BE2C (cell line): ENCODE measurements around the gene PLXNC1.

ENCODE experiments used
- DNase-seq: peaks from one replicate; pipeline ENCODE4 v3.0.0-alpha.2; 2020
- H3K27me3 ChIP-seq: fragments of 250-450 bp; sonication (Bioruptor Pico); 2 replicates; pipeline ENCODE4 v1.5.1; 2020; ENCODE audit warnings: mild to moderate bottlenecking
- H3K36me3 ChIP-seq: fragments of 250-450 bp; sonication (Bioruptor Pico); 2 replicates; pipeline ENCODE4 v1.5.1; 2020; ENCODE audit warnings: mild to moderate bottlenecking
- H3K4me1 ChIP-seq: fragments of 250-450 bp; sonication (Bioruptor Pico); 2 replicates; pipeline ENCODE4 v1.5.1; 2020
- H3K4me3 ChIP-seq: 2 replicates; pipeline ENCODE4 v1.5.1; 2011; ENCODE audit warnings: low read depth, low read length
- H3K9me3 ChIP-seq: fragments of 250-450 bp; sonication (Bioruptor Pico); 2 replicates; pipeline ENCODE4 v1.5.1; 2020
- TF ChIP-seq, protein P1 (sequence below): IDR thresholded peaks from 2 replicates; pipeline ENCODE4 v1.5.1; 2012; ENCODE audit warnings: mild to moderate bottlenecking, low read depth, low read length

The PLXNC1 gene

DNA sequence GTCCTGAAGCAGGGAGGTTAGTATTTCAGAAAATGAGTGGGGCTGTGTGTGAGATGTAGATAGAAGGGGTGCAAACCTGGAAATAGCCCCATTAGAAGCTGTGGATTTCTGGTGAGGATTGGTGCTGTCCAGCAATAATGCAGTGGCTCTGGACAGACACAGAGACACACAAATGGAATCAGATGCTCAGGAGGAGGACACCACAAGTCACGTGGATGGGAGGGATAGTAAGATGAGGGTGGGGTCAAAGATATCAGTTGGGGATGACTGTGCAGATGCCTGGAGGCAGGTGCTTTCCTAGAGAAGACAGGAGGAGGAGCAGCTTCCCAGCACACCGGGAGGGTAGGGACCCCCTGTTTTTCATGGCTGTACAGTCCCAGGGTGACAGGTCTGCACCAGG lies 136.5 kb downstream of the PLXNC1 start:
- H3K4me3 ChIP-seq, result no peak overlapping the region
- peaks cover 28% of the 10 kb centered on the region for H3K4me1 ChIP-seq
- TF ChIP-seq, protein P1, sequence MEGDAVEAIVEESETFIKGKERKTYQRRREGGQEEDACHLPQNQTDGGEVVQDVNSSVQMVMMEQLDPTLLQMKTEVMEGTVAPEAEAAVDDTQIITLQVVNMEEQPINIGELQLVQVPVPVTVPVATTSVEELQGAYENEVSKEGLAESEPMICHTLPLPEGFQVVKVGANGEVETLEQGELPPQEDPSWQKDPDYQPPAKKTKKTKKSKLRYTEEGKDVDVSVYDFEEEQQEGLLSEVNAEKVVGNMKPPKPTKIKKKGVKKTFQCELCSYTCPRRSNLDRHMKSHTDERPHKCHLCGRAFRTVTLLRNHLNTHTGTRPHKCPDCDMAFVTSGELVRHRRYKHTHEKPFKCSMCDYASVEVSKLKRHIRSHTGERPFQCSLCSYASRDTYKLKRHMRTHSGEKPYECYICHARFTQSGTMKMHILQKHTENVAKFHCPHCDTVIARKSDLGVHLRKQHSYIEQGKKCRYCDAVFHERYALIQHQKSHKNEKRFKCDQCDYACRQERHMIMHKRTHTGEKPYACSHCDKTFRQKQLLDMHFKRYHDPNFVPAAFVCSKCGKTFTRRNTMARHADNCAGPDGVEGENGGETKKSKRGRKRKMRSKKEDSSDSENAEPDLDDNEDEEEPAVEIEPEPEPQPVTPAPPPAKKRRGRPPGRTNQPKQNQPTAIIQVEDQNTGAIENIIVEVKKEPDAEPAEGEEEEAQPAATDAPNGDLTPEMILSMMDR, result no peak
- H3K27me3 ChIP-seq, result no peaks in the 10 kb centered on the region
- H3K36me3 ChIP-seq, result no peaks in the 10 kb centered on the region
- DNase-seq, result no peak
- no peaks in the 10 kb centered on the region for H3K9me3 ChIP-seq

DNA sequence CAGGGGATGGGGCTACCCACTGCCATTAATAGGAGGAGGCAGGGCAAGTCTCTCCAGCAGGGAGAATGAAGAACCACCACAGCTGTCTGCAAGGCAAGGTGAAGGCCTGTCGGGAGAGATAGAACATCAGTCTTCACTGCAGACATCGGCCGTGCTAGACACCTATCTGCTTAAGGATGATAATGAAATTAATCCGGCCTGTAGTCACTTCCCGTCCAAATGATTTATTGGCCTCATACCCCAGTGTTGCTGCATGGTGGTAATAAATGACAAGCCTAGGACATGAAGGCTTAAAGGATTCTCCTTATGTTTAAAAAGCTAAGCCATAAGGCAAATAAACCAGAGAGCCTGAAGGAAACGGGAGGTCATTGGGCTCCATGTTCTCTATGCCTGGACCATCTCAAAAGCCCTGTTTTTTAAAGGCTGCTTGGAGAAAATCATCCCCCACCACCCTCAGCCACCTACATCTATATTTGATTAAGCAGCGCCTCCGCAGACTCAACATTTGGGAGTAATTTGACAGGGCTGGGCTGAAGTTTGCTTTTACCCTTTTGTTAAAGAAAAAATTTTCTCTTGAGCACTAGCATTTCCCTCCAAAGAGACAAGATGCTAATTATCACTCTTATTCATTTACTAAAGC lies 137.7 kb downstream of the PLXNC1 start:
- TF ChIP-seq, protein P1, result no peak
- Histone ChIP-seq H3K4me3 (no peak overlapping the region), H3K4me1 (peaks cover 37% of the 10 kb centered on the region), H3K9me3 (no peaks in the 10 kb centered on the region), H3K27me3 (no peaks in the 10 kb centered on the region), H3K36me3 (no peaks in the 10 kb centered on the region)
- DNase-seq, result peak; percentile 30

DNA sequence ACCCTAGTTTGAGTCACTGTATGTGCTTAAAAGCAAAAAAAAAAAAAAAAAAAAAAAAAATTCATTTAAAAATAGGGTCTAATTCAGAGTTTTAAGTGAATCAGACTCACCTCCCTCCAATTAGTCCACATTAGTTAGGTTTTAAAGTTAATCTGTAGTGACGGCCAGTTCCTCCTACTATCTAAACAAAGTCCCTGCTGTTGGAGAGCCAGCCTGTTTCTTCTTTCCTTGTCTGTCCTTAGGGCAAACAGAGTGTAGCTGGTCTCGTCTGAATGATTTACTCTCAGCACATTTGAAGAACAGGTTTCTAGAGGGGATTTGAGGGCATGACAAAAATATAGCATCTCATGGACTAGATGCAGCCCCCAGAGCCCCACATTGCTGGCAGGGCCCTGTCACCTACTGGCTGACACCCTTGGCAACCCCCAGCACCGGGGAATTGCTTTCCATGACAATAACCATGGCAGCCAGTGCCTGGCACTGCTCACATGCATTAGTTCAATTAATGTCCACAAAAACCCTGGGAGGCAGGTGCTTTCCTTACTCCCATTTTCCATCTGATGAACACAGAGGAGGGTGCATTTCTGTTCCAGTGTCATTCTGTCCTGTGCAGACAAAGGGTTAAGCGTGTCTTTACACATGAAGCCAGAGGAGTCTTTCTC lies 138.3 kb downstream of the PLXNC1 start:
- no peaks in the 10 kb centered on the region for H3K9me3 ChIP-seq
- TF ChIP-seq, protein P1, result no peak
- no peaks in the 10 kb centered on the region for H3K36me3 ChIP-seq
- H3K27me3 ChIP-seq, result no peaks in the 10 kb centered on the region
- peaks cover 37% of the 10 kb centered on the region for H3K4me1 ChIP-seq
- H3K4me3 ChIP-seq, result no peak overlapping the region
- peak; percentile 56 for DNase-seq

DNA sequence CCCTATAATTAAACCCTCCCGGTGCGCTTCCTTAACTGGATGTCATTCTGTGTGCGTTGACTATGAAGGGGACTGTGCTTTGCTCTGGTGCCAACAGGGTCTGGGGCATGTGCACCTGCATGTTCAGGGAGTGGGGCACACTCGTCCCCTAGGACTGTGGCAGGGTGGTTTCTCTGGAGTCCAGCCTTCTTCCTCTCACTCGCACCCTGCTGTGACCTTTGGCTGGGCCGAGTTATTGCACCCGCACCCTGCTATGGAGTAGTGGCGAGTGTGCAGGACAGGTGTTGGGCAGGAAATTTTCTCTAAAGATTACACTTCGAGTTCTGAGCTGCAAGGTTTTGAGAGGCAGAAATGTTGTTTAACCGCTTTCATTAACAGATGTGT lies 138.9 kb downstream of the PLXNC1 start:
- H3K4me1 ChIP-seq, result peaks cover 37% of the 10 kb centered on the region
- no peaks in the 10 kb centered on the region for H3K27me3 ChIP-seq
- no peaks in the 10 kb centered on the region for H3K36me3 ChIP-seq
- DNase-seq, result no peak
- no peaks in the 10 kb centered on the region for H3K9me3 ChIP-seq
- H3K4me3 ChIP-seq, result no peak overlapping the region
- TF ChIP-seq, protein P1, result no peak

DNA sequence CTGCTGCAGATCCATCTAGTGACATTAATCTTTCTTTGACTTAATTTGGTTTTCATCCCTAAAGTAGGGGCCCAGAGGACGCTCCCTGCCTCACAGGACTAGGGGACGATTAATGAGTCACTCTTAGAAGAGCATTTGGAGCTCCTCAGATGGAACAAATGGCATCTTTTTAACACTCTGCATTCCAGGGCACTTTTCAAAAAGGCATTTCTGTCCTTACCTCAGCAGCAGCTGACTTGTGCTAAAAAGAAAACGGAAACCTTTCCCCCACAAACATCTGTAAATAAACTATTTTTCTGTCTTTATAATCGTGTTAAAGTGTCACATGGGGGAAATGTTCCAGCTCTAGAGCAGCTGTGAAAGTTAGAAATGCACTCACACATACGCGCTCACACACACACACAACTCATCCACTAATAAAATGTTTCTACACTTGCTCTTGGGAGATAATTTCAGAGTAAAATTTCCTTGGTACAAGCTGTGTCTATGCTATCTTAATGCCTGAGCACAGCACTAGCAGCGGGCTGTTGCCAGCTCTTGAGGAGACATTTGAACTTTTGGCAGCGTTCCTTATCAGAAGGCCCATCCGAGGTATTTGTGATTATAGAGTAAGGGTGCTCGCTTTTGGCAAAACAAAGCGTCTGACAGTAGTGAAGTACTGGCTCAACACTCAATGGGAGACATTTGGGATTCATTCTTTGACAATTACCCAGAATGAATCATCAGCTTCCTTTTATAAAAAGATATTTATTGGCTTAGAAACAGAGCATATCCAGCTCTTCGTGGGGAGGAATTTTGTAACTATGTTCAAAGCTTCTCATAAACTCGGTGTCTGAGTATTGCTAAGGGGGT lies 141.3 kb downstream of the PLXNC1 start:
- no peaks in the 10 kb centered on the region for H3K9me3 ChIP-seq
- DNase-seq, result no peak
- no peaks in the 10 kb centered on the region for H3K36me3 ChIP-seq
- TF ChIP-seq, protein P1, result no peak
- H3K27me3 ChIP-seq, result no peaks in the 10 kb centered on the region
- no peak overlapping the region for H3K4me3 ChIP-seq
- H3K4me1 ChIP-seq, result peaks cover 37% of the 10 kb centered on the region
